HG03064 (cell line): ENCODE data around the gene PLEKHG2.
A peak's percentile ranks its signal among the peaks of the same experiment; 100 is the strongest.

Experiments used
- ATAC-seq: cut with Tn5 transposase; IDR thresholded peaks from one replicate; pipeline ENCODE4 v1.9.1; 2021; ENCODE audit warnings: low read depth; ENCODE audit not compliant: unreplicated experiment

PLEKHG2 gene

GRCh38 chr19:39385629-39386411 lies 26.6 kb upstream of the PLEKHG2 start:
- no peak for ATAC-seq

GRCh38 chr19:39386557-39386956 lies 25.9 kb upstream of the PLEKHG2 start:
- ATAC-seq = no peak

GRCh38 chr19:39388657-39389056 lies 23.8 kb upstream of the PLEKHG2 start:
- no peak for ATAC-seq

GRCh38 chr19:39389631-39390414 lies 22.6 kb upstream of the PLEKHG2 start:
- no peak for ATAC-seq

- no peak for ATAC-seq
These were observed 22.1 kb upstream of the PLEKHG2 start for GRCh38 chr19:39390451-39390750.

GRCh38 chr19:39390751-39391437 lies 21.6 kb upstream of the PLEKHG2 start, which contains the start of the genes MED29 and PAF1:
MED29 (plus strand) TSS chr19:39391378; CDS start chr19:39391423, 45 bp downstream.
PAF1 (minus strand) TSS chr19:39391106; CDS start chr19:39390864, 242 bp downstream.
- peak; percentile 81 for ATAC-seq

- no peak for ATAC-seq
These were observed 14.8 kb upstream of the PLEKHG2 start for GRCh38 chr19:39397360-39398296.

GRCh38 chr19:39398297-39398864 lies 14.1 kb upstream of the PLEKHG2 start:
- no peak for ATAC-seq

- ATAC-seq = no peak
These were observed 12.8 kb upstream of the PLEKHG2 start for GRCh38 chr19:39399668-39400050.

GRCh38 chr19:39400061-39400460 lies 12.4 kb upstream of the PLEKHG2 start:
- no peak for ATAC-seq

- ATAC-seq = no peak
These were observed 11.4 kb upstream of the PLEKHG2 start for GRCh38 chr19:39401070-39401548.

GRCh38 chr19:39401549-39402345 lies 10.7 kb upstream of the PLEKHG2 start:
- ATAC-seq = no peak

- no peak for ATAC-seq
These were observed 9.8 kb upstream of the PLEKHG2 start for GRCh38 chr19:39402346-39403300.

GRCh38 chr19:39403331-39404312 lies 8.8 kb upstream of the PLEKHG2 start:
- ATAC-seq = peak; percentile 24

GRCh38 chr19:39405261-39405957 lies 7.1 kb upstream of the PLEKHG2 start:
- ATAC-seq = no peak
